NCI-H82 (cell line): Measurements from ENCODE around the gene ABHD17C.
A peak's percentile ranks its signal among the peaks of the same experiment; 100 is the strongest.
"Not testable (repeated sequence)": the region's sequence is repeated elsewhere in the genome, so short reads cannot be mapped to it uniquely, and the experiment has no call there.

Experiments
- DNase-seq: peaks from one replicate; lab custom pipeline; 2025; lab: John Stamatoyannopoulos, UW

ABHD17C gene

GRCh38 chr15:80695099-80695910, at the start of gene ABHD17C:
ABHD17C (plus strand) TSS chr15:80695310; CDS start chr15:80695430, 120 bp downstream.
- DNase-seq: peak; percentile 55

- DNase-seq: no peak
These were observed 49.5 kb upstream of the ABHD17C start for GRCh38 chr15:80645494-80646065.

DNA sequence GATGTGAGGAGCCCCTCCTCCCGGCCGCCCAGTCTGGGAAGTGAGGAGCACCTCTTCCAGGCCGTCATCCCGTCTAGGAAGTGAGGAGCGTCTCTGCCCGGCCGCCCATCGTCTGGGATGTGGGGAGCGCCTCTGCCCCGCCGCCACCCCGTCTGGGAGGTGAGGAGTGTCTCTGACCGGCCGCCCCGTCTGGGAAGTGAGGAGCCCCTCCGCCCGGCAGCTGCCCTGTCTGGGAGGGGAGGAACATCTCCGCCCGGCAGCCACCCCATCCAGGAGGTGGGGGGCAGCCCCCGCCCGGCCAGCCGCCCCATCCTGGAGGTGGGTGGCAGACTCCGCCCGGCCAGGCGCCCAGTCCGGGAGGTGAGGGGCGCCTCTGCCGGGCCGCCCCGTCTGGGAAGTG, 47.7 kb upstream of the ABHD17C start:
- not testable (repeated sequence) for DNase-seq

GRCh38 chr15:80654299-80654698, 40.8 kb upstream of the ABHD17C start:
- DNase-seq: no peak

DNA sequence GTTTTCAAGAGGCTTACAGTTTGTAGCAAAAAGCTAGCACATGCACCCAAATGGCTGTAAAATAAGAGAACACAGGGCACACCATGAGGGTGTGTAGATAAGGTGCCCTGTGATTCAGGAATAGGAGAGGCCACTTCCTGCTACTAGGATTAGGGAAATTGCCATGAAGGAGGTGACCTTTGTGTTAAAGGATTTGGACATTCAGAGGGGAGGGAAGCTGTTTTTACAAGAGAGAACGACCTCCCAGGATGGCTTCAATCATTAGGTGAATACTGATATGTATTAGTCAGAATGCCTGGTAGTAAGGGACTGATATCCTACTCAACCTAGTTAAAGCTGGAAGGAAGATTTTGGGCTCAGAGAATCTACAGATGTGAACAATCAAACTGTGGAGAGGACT, 35.7 kb upstream of the ABHD17C start:
- no peak for DNase-seq

- peak; percentile 57 for DNase-seq
These were observed 35.0 kb upstream of the ABHD17C start for GRCh38 chr15:80660119-80660518.

DNA sequence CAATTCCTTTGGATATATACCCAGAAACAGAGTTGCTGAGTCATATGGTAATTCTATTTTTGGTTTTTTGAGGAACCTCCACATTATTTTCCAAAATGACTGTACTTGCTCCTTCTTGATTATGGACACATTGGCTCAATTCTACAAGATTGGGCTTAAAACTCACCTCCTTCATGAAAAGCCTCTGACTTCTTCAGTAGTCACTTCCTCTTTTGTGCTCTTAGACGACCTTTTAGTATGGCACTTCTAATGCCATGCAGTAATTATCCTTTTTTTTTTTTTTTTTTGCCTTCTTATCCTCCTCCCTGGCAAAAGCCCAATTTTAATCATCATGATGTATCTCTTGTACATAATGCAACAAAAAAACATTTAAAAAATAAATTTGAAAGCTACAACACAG, 33.0 kb upstream of the ABHD17C start:
- DNase-seq: no peak

DNA sequence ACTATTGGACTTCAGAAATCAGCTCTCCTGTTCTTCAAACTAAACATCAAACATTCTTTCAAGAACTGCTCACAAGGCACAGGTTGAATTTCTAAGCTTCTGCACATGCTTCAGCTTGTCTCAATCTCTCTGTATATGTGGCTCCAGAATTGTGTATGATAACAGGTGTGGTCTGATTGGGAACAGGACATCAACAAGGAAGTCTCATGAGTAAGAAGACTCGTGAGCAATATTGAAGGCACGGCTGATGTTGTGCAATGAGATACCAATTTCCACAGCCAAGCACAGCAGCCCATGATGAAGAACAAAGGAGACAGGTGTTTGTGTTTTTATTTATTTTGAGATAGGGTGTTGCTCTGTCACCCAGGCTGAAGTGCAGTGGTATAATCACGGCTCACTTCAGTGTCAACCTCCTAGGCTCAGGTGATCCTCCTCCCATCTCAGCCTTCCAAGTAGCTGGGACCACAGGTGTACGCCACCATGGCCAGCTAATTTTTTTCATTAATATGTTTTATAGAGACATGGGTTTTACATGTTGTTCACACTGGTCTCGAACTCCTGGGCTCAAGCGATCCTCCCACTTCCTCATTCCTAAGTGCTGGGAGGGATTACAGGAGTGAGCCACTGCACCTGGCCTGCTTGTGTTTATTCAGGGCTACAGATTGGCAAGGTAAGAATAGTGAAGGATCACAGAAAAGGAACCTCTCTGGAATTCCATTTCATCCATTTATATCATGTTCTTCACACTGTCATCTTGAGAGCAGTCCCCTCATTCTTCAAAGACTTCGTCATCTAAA, 32.2 kb upstream of the ABHD17C start:
- no peak for DNase-seq

- DNase-seq: no peak
These were observed 30.0 kb upstream of the ABHD17C start for GRCh38 chr15:80665151-80665550.

GRCh38 chr15:80667936-80668335, 27.2 kb upstream of the ABHD17C start:
- DNase-seq: peak; percentile 0

DNA sequence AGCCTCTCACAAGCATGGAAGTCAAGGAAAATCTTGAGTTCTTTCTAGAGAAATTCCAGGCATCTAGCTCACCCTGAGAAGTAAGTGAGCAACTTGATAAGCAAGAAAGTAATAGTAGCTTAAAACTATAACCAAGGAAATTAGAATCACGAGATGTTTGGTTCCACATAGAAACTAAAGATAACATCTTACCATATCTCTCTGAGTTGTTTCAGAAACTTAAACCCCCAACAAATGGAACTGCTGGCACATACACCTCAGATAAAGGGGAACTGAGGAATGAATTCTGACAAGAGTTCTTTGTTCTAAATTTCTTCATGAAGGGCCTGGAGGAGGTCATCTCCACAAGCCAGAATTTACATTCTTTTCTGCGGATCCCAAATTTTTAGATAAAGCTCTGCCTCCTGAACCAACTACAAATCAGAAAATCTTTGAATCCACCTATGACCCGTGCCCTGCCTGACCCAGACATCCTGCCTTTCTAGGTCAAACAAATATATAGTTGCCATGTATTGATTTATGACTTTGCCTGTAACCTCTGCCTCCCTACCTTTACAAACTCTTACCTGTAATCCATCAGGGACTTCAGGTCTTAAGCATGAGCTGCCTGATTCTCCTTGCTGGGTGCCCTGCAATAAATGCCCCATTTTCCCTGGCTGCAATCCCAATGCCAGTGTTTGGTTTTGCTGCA, 26.4 kb upstream of the ABHD17C start:
- DNase-seq: no peak

- DNase-seq: no peak
These were observed 25.3 kb upstream of the ABHD17C start for GRCh38 chr15:80669663-80670273.

- DNase-seq: no peak
These were observed 21.4 kb upstream of the ABHD17C start for GRCh38 chr15:80673561-80674244.

GRCh38 chr15:80674245-80674614, 20.9 kb upstream of the ABHD17C start:
- no peak for DNase-seq

DNA sequence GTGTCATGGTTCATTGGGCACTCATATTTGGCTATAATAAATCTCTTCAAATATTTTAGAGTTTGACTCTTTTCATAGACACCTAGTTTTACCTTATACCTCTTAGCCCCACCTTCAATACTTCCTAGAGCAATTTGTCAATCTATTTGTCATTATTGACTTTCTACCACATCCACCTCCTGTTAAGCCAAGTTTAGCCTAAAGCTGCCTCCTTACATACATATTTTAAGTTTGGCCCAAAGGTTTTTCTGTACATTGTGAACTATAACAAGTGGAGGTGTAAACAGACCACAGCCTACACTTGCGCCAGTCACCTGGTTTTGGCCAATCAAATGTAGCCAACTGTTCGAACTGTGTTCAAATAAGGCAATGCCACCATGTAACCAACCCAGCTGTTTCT, 18.1 kb upstream of the ABHD17C start:
- DNase-seq: no peak

GRCh38 chr15:80679167-80679803, 15.8 kb upstream of the ABHD17C start:
- no peak for DNase-seq

DNA sequence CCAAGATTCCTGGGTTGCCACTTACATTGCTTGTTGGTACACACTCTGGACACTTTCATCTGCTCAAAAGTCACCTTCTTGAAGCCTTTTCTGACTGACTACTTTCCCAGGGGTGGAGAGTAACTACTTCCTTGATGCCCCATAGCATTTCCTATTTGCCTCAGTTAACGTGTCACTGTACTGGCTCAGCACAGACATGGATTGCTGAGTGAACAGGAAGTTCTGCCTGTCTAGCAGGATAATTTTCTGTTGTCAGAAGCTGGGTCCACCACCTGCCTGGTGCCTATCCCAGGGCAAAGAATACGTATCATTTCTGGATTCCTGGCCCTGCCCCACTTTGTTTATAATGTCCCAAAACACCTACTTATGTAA, 15.3 kb upstream of the ABHD17C start:
- no peak for DNase-seq

DNA sequence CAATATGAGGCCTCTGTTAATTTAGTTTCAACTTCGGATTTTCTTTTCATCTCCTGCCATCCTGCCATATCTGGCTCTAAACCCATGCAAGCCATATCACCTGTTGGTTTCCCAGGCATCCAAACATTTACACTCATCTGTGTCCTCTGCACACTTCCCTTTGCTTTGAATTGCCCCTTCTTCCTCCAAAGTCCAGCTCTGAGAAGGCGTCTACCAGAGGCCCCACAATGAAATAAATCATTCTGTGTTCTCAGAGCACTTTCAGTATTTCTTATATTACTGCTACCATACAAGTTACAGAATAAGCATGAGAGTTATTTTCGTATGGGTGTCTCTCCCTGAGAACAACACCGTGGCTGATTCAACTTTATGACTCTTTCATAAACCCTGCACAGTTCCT, 12.9 kb upstream of the ABHD17C start:
- DNase-seq: no peak

DNA sequence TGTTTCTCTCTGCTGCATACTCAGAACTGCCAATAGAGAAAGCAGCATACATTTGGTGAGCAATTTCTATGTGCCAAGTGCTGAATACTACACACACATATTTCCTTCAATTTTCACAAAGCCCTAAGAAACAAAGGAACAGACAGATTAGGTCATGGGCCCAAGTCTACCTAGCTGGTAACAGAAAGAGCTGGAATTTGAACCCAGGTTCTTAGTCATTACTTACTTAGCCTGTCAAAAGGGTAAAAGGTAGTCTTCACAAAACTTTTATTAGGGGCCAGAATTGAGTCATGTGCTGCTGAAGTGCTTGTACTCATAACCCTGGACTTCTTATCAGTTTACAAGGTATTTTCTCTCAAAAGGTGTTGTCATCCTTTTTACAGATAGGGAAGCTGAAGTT, 10.4 kb upstream of the ABHD17C start:
- DNase-seq: no peak

DNA sequence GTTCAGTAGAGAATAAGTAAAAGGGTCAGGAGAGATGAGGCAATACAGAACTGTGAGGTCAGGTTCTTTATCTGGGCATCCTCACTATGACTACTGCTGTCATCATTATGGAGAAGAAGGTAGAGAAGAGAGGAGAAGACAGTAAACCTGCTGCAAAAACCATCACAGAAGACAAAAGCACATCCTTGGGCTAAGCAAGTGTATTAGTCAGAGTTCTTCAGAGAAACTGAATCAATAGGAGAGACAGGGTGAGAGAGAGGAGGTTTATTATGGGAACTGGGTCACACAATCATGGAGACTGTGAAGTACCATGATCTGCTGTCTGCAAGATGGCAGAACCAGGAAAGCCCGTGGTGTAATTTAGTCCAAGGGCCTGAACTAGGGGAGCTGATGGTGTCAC, 9.5 kb upstream of the ABHD17C start:
- DNase-seq: no peak

DNA sequence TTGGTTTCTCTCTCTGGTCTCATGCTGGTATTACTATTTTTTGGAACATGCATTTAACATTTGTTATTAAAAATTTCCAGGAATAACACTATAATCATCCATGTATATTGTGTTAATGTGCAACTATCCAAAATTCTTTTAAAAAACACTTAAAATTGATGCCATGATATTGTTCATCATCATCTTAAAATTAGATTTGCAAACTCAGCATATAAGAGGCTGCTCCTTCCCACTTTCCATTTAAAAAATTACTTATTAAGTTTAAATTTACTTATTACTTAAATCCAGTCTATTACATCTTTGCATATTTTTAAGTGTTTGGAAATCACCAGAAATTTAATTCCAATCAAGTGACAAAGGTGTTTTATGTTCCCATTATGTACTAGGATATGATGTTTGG, 5.8 kb upstream of the ABHD17C start:
- DNase-seq: no peak
